IMR-90 (cell line): ENCODE results near the gene FNBP1. TPM values are rescaled to one million over a fixed set of nuclear protein-coding genes. Genes with fewer than 3 reads are reported as not detected.

Source experiments
- ATAC-seq: fragments of 200-7000 bp; cut with Tn5 transposase; 2 replicates; pipeline ENCODE4 v1.9.1; 2020; ENCODE audit warnings: low read depth, mild to moderate bottlenecking, moderate library complexity
- BruUV-seq: library from RNA; stranded (reverse); fragments of 400-500 nt; replicated peaks from 2 replicates; lab custom pipeline; 2021; lab: Mats Ljungman, UMichigan
- CTCF ChIA-PET: fragments of 300-600 bp; formaldehyde crosslinking; extraction: SDS; loops from one replicate; lab custom pipeline; 2021; ENCODE audit warnings: antibody characterized with exemption; lab: Yijun Ruan, JAX
- POLR2A ChIA-PET: fragments of 300-600 bp; sonication (Branson Sonifier 250); formaldehyde crosslinking; loops from one replicate; lab custom pipeline; 2022; ENCODE audit warnings: antibody characterized with exemption; ENCODE audit not compliant: unreplicated experiment; lab: Charles Lee
- DNase-seq: peaks from one replicate; pipeline ENCODE4 v3.0.0; 2013
- H2AFZ ChIP-seq: replicated peaks from 2 replicates; pipeline ENCODE3; 2013; ENCODE audit warnings: low read length, mild to moderate bottlenecking; ENCODE audit not compliant: poor library complexity
- H2AK5ac ChIP-seq: 2 replicates; pipeline ENCODE4 v1.6.1; 2013; ENCODE audit warnings: low read depth, low read length, inconsistent platforms
- H2AK9ac ChIP-seq: replicated peaks from 2 replicates; pipeline ENCODE3; 2013; ENCODE audit warnings: mild to moderate bottlenecking, low read depth, low read length, moderate library complexity; ENCODE audit not compliant: poor library complexity
- H2BK120ac ChIP-seq: 2 replicates; pipeline ENCODE4 v1.6.1; 2013; ENCODE audit warnings: low read depth, low read length, inconsistent platforms
- H2BK15ac ChIP-seq: 3 replicates; pipeline ENCODE4 v1.6.1; 2013; ENCODE audit warnings: low read depth, low read length, inconsistent platforms
- H2BK20ac ChIP-seq: 2 replicates; pipeline ENCODE4 v1.6.1; 2013; ENCODE audit warnings: low read depth, mild to moderate bottlenecking, inconsistent platforms, low read length, moderate library complexity
- H2BK5ac ChIP-seq: 2 replicates; pipeline ENCODE4 v1.6.1; 2013; ENCODE audit warnings: mild to moderate bottlenecking, low read depth, low read length, inconsistent platforms; ENCODE audit not compliant: poor library complexity, severe bottlenecking
- H3K14ac ChIP-seq: replicated peaks from 2 replicates; pipeline ENCODE4 v1.6.1; 2013; ENCODE audit warnings: low read depth, low read length, inconsistent platforms
- H3K18ac ChIP-seq: 2 replicates; pipeline ENCODE4 v1.6.1; 2013; ENCODE audit warnings: low read depth, low read length, control low read depth
- H3K23ac ChIP-seq: 2 replicates; pipeline ENCODE4 v1.6.1; 2013; ENCODE audit warnings: low read depth, low read length, inconsistent platforms
- H3K27ac ChIP-seq: 2 replicates; pipeline ENCODE4 v1.5.1; 2013; ENCODE audit warnings: mild to moderate bottlenecking, control low read depth, low read length; ENCODE audit not compliant: insufficient read depth
- H3K27me3 ChIP-seq: 2 replicates; pipeline ENCODE4 v1.6.1; 2013; ENCODE audit warnings: low read length; ENCODE audit not compliant: control insufficient read depth, insufficient read depth
- H3K36me3 ChIP-seq: 2 replicates; pipeline ENCODE4 v1.6.1; 2013; ENCODE audit warnings: low read length, mixed read lengths; ENCODE audit not compliant: control insufficient read depth, insufficient read depth
- H3K4ac ChIP-seq: 2 replicates; pipeline ENCODE4 v1.6.1; 2013; ENCODE audit warnings: low read depth, low read length, inconsistent platforms
- H3K4me1 ChIP-seq: 2 replicates; pipeline ENCODE4 v1.6.1; 2013; ENCODE audit warnings: low read length, mixed read lengths; ENCODE audit not compliant: control insufficient read depth, insufficient read depth
- H3K4me2 ChIP-seq: 2 replicates; pipeline ENCODE4 v1.6.1; 2013; ENCODE audit warnings: low read depth, mild to moderate bottlenecking, control low read depth, low read length, moderate library complexity
- H3K4me3 ChIP-seq: 2 replicates; pipeline ENCODE4 v1.5.1; 2013; ENCODE audit warnings: low read depth, mild to moderate bottlenecking, control low read depth, low read length, moderate library complexity; ENCODE audit not compliant: insufficient read depth
- H3K56ac ChIP-seq: 2 replicates; pipeline ENCODE4 v1.6.1; 2013; ENCODE audit warnings: low read length, inconsistent platforms; ENCODE audit not compliant: insufficient read depth; ENCODE audit errors: extremely low read depth
- H3K79me1 ChIP-seq, 2 experiments: 2 replicates each; pipeline ENCODE4 v1.6.1; 2013; ENCODE audit warnings: low read length in 2 of 2, inconsistent platforms in 1 of 2, low read depth in 1 of 2
- H3K9ac ChIP-seq: 2 replicates; pipeline ENCODE4 v1.6.1; 2013; ENCODE audit warnings: low read depth, low read length, control low read depth
- H3K9me1 ChIP-seq: 2 replicates; pipeline ENCODE4 v1.6.1; 2013; ENCODE audit warnings: low read length, inconsistent platforms; ENCODE audit not compliant: insufficient read depth
- H3K9me3 ChIP-seq: 2 replicates; pipeline ENCODE4 v1.6.1; 2013; ENCODE audit warnings: low read length; ENCODE audit not compliant: control insufficient read depth, insufficient read depth
- H4K20me1 ChIP-seq: 2 replicates; pipeline ENCODE4 v1.6.1; 2013; ENCODE audit warnings: low read length, inconsistent platforms; ENCODE audit not compliant: insufficient read depth
- H4K5ac ChIP-seq: 2 replicates; pipeline ENCODE4 v1.6.1; 2013; ENCODE audit warnings: mild to moderate bottlenecking, low read depth, low read length, control low read depth
- H4K8ac ChIP-seq, 2 experiments: 2 replicates each; pipeline ENCODE4 v1.6.1; 2013; ENCODE audit warnings: low read depth in 2 of 2, low read length in 2 of 2, control low read depth in 1 of 2, inconsistent platforms in 1 of 2
- H4K91ac ChIP-seq: 2 replicates; pipeline ENCODE4 v1.6.1; 2013; ENCODE audit warnings: low read depth, low read length, inconsistent platforms; ENCODE audit not compliant: insufficient read depth
- BHLHE40 ChIP-seq: fragments of 150-350 bp; IDR thresholded peaks from 2 replicates; pipeline ENCODE4 v1.6.1; 2016; ENCODE audit warnings: mild to moderate bottlenecking, low read depth, low read length
- MXI1 ChIP-seq: IDR thresholded peaks from 2 replicates; pipeline ENCODE4 v1.6.1; 2012; ENCODE audit warnings: low read depth, mild to moderate bottlenecking, low read length, moderate library complexity, borderline replicate concordance
- POLR2A ChIP-seq: IDR thresholded peaks from 2 replicates; pipeline ENCODE4 v1.6.1; 2012; ENCODE audit warnings: mild to moderate bottlenecking, low read depth, low read length
- RAD21 ChIP-seq: IDR thresholded peaks from 2 replicates; pipeline ENCODE4 v1.6.1; 2012; ENCODE audit warnings: low read length, improper control_type of control experiment
- USF2 ChIP-seq: fragments of 150-350 bp; IDR thresholded peaks from 2 replicates; pipeline ENCODE4 v1.6.1; 2017; ENCODE audit warnings: mild to moderate bottlenecking, antibody characterized with exemption, low read length, low read depth
- WGBS, 2 experiments: methylation state at CpG; one replicate each; pipeline versions ENCODE4 v1.1.5 to v1.1.7; 2013; ENCODE audit warnings: missing lambda C conversion rate in 2 of 2; ENCODE audit not compliant: insufficient read length in 1 of 2; ENCODE audit errors: extremely low coverage in 2 of 2; 5-methylcytosine and 5-hydroxymethylcytosine counted together
- dilution Hi-C: fragments of 300-500 bp; cut with HindIII; formaldehyde crosslinking; loops from one replicate; pipeline ENCODE4 v1.14.3; 2018; ENCODE audit warnings: low sequenced_read_pairs; ENCODE audit not compliant: unreplicated experiment
- in situ Hi-C: fragments of 300-500 bp; cut with MboI; formaldehyde crosslinking; loops from 3 replicates; pipeline ENCODE4 v1.14.3; 2019; ENCODE audit warnings: low sequenced_read_pairs, inconsistent platforms, mixed read lengths
- intact Hi-C: fragments of 100-400 bp; cut with micrococcal nuclease; formaldehyde crosslinking; loops from 2 replicates; pipeline ENCODE4 v1.10.0; 2022
- polyA plus RNA-seq, 3 experiments: library from polyadenylated mRNA; depleted of rRNA; stranded (reverse); fragments of >200 nt; gene quantifications; 2 replicates each; pipeline ENCODE4 v1.2.3, GENCODE V29; 2012; ENCODE audit warnings: low replicate concordance in 1 of 3
- total RNA-seq: library from RNA; depleted of rRNA; stranded (reverse); fragments of >200 nt; gene quantifications from 2 replicates; pipeline ENCODE4 v1.2.3, GENCODE V29; 2012

FNBP1 gene
- total and polyA plus RNA-seq, 2 of the 4 experiments (the other 2 are of a cell fraction) = 10.3 to 15.4 TPM

- TF ChIP-seq POLR2A = no peak
- peak; percentile 37; the same call in 1 of the 2 replicates for TF ChIP-seq MXI1
- no peak for TF ChIP-seq RAD21
- TF ChIP-seq BHLHE40 = no peak
- peak; percentile 33; the same call in 1 of the 2 replicates for TF ChIP-seq USF2
- peak overlapping the region; percentile 95 for H3K14ac ChIP-seq
- peak overlapping the region; percentile 53 for H4K5ac ChIP-seq
- ATAC-seq (no peak; the same call in 1 of the 2 replicates), DNase-seq (no peak)
- peak overlapping the region; percentile 91 for H2BK5ac ChIP-seq
- H4K91ac ChIP-seq = peak overlapping the region; percentile 85
- peak overlapping the region; percentile 98; a peak in 3 of 4 replicates for H4K8ac ChIP-seq
- dilution Hi-C loops (no loop called here), intact Hi-C loops (no loop called here), in situ Hi-C loops (loop anchor here (25.0 kb wide), 1 partner anchor 167 kb away; no protein-coding TSS in a partner anchor)
- no TSS peak for BruUV-seq
- H3K27me3 ChIP-seq = no peaks in the 10 kb centered on the region
- H2BK15ac ChIP-seq = no peak overlapping the region; the same call in 2 of the 3 replicates
- H2AK9ac ChIP-seq = peak overlapping the region; percentile 94
- WGBS, 2 experiments = 0% methylated on average over 5 of the region's 14 CpGs; no CpG with 5 or more reads in 1 of the 2 experiments
- peak overlapping the region; percentile 31; the same call in 1 of the 2 replicates for H2BK120ac ChIP-seq
- CTCF ChIA-PET = no interaction called here
- peak overlapping the region; percentile 79 for H3K4me3 ChIP-seq
- H4K20me1 ChIP-seq = peaks cover 16% of the 10 kb centered on the region; the same call in 1 of the 2 replicates
- peak overlapping the region; percentile 88 for H3K23ac ChIP-seq
- H2AK5ac ChIP-seq = peak overlapping the region; percentile 42
- peaks cover 27 to 68% of the 10 kb centered on the region in 2 experiments for H3K79me1 ChIP-seq
- peaks cover 1% of the 10 kb centered on the region for H3K36me3 ChIP-seq
- peak overlapping the region; percentile 91 for H3K4ac ChIP-seq
- H3K56ac ChIP-seq = peak overlapping the region; percentile 66
- H3K18ac ChIP-seq = no peak overlapping the region
- peak overlapping the region; percentile 91 for H3K4me2 ChIP-seq
- no peak overlapping the region for H2BK20ac ChIP-seq
- H3K27ac ChIP-seq = peak overlapping the region; percentile 86
- no peaks in the 10 kb centered on the region for H3K9me3 ChIP-seq
- H3K9me1 ChIP-seq = peaks cover 7% of the 10 kb centered on the region; the same call in 1 of the 2 replicates
- POLR2A ChIA-PET = no interaction called here
- H3K4me1 ChIP-seq = no peaks in the 10 kb centered on the region
- H2AFZ ChIP-seq = peak overlapping the region; percentile 99
- peak overlapping the region; percentile 85 for H3K9ac ChIP-seq
These were observed 11.4 kb upstream of the FNBP1 start for GRCh38 chr9:130054325-130054786.
